Measurements from ENCODE around the gene EID3. TPM values are rescaled to one million over a fixed set of nuclear protein-coding genes. Genes with fewer than 3 reads are reported as not detected.

EID3 gene
- total and polyA plus RNA-seq, 4 donors = 0.17 to 6.4 (median 1.2) TPM

DNA sequence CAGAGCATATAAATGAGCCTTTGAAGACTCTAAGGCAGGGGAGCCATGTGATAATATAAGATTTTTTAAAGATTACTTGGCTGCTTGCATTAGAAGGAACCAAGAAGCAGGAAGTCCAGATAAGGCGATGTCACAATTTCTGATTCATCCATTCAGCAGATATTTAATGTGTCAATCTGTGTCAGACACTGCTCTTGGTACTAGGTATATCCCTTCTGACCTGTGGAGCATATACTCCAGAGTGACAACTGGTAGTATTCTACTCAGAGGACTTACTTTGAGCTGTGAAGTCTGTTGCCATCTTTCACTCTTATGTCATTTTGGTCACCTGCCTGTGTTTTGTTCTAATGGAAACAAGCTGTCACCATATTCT, 10.7 kb downstream of the EID3 start:
- H3K9me3 ChIP-seq (ENCODE audit: control insufficient read depth in 4 of 4, low read length in 3 of 4) = no peaks in the 10 kb centered on the region
- no peaks in the 10 kb centered on the region for H3K27me3 ChIP-seq (ENCODE audit: control insufficient read depth in 4 of 4, insufficient read depth in 4 of 4, low read length in 3 of 4)
- no peak for DNase-seq (ENCODE audit: low spot score)
- no peak overlapping the region for H3K9ac ChIP-seq (ENCODE audit: low read depth in 1 of 2, low read length in 2 of 2)
- H3K27ac ChIP-seq (ENCODE audit: low read depth in 1 of 2, low read length in 2 of 2) = no peak overlapping the region
- TF ChIP-seq EGR1 (IDR thresholded peaks at IDR 0.05; ENCODE audit: low read depth in 2 of 2) (no peak), RXRA (IDR thresholded peaks at IDR 0.05) (no peak), NR2F2 (IDR thresholded peaks at IDR 0.05) (no peak), JUND (IDR thresholded peaks at IDR 0.05) (no peak), YY1 (IDR thresholded peaks at IDR 0.05) (no peak), FOXA2 (IDR thresholded peaks at IDR 0.05) (no peak), FOXA1 (IDR thresholded peaks at IDR 0.05) (no peak), GABPA (IDR thresholded peaks at IDR 0.05 in 1 of 2, conservative IDR thresholded peaks at IDR 0.05 in 1 of 2) (no peak), HNF4A (conservative IDR thresholded peaks at IDR 0.05) (no peak), HNF4G (IDR thresholded peaks at IDR 0.05) (no peak), TAF1 (conservative IDR thresholded peaks at IDR 0.05) (no peak)
- TF ChIP-seq, protein P1, sequence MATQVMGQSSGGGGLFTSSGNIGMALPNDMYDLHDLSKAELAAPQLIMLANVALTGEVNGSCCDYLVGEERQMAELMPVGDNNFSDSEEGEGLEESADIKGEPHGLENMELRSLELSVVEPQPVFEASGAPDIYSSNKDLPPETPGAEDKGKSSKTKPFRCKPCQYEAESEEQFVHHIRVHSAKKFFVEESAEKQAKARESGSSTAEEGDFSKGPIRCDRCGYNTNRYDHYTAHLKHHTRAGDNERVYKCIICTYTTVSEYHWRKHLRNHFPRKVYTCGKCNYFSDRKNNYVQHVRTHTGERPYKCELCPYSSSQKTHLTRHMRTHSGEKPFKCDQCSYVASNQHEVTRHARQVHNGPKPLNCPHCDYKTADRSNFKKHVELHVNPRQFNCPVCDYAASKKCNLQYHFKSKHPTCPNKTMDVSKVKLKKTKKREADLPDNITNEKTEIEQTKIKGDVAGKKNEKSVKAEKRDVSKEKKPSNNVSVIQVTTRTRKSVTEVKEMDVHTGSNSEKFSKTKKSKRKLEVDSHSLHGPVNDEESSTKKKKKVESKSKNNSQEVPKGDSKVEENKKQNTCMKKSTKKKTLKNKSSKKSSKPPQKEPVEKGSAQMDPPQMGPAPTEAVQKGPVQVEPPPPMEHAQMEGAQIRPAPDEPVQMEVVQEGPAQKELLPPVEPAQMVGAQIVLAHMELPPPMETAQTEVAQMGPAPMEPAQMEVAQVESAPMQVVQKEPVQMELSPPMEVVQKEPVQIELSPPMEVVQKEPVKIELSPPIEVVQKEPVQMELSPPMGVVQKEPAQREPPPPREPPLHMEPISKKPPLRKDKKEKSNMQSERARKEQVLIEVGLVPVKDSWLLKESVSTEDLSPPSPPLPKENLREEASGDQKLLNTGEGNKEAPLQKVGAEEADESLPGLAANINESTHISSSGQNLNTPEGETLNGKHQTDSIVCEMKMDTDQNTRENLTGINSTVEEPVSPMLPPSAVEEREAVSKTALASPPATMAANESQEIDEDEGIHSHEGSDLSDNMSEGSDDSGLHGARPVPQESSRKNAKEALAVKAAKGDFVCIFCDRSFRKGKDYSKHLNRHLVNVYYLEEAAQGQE (IDR thresholded peaks at IDR 0.05) = no peak
- TF ChIP-seq, protein P2, sequence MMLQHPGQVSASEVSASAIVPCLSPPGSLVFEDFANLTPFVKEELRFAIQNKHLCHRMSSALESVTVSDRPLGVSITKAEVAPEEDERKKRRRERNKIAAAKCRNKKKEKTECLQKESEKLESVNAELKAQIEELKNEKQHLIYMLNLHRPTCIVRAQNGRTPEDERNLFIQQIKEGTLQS (IDR thresholded peaks at IDR 0.05) = no peak
- TF ChIP-seq, protein P3, sequence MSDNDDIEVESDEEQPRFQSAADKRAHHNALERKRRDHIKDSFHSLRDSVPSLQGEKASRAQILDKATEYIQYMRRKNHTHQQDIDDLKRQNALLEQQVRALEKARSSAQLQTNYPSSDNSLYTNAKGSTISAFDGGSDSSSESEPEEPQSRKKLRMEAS (IDR thresholded peaks at IDR 0.05) = no peak
- TF ChIP-seq, protein P4, sequence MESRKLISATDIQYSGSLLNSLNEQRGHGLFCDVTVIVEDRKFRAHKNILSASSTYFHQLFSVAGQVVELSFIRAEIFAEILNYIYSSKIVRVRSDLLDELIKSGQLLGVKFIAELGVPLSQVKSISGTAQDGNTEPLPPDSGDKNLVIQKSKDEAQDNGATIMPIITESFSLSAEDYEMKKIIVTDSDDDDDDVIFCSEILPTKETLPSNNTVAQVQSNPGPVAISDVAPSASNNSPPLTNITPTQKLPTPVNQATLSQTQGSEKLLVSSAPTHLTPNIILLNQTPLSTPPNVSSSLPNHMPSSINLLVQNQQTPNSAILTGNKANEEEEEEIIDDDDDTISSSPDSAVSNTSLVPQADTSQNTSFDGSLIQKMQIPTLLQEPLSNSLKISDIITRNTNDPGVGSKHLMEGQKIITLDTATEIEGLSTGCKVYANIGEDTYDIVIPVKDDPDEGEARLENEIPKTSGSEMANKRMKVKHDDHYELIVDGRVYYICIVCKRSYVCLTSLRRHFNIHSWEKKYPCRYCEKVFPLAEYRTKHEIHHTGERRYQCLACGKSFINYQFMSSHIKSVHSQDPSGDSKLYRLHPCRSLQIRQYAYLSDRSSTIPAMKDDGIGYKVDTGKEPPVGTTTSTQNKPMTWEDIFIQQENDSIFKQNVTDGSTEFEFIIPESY (IDR thresholded peaks at IDR 0.05) = no peak
- peaks cover 12 to 52% (median 49%) of the 10 kb centered on the region in 4 donors for H3K36me3 ChIP-seq (ENCODE audit: control insufficient read depth in 4 of 4, insufficient read depth in 3 of 4, low read depth in 1 of 4, low read length in 3 of 4)
- WGBS = 90% methylated on average over 1 of the region's 1 CpG
- H3K4me1 ChIP-seq (ENCODE audit: control insufficient read depth in 4 of 4, insufficient read depth in 4 of 4, low read length in 3 of 4) = no peaks in the 10 kb centered on the region
- no peak overlapping the region for H3K4me3 ChIP-seq (ENCODE audit: low read depth in 1 of 3, low read length in 3 of 3)

DNA sequence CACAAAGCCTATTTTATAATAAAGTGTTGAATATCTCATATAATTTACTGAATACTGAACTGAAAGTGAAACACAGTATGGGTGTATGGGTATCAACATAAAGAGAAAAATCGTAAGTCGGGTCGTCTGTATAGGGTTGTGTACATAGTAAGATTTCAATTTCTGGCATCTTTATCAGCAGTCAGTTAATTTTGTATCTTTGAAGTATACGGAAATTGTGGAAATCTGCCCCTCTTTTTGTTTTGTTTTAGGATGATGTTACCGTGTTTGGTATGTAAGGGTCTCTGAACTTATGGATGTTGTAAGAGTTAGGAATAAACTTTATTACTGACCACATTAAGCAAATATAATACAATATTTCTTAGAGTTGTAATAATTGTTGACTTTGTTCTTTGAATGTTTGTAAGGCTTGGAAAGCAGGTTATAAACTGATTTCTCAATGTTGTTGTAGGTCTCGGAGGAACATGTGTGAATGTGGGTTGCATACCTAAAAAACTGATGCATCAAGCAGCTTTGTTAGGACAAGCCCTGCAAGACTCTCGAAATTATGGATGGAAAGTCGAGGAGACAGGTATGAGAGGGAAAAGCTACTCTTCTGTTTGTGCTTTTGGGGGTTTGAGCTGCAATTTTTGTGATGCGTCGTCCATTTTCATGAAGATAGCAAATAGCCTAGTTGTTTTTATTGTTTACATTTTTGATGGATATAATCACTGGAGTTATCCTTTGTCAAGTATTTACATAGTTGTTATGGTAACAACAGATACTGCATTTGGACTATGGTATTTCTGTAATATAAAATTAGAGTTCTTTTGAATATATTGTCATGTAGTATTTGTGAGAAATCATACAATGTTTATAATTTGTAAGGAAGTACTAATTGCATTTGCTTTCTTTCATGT, 12.0 kb downstream of the EID3 start:
- Histone ChIP-seq H3K9me3 (ENCODE audit: control insufficient read depth in 4 of 4, low read length in 3 of 4) (no peaks in the 10 kb centered on the region), H3K4me1 (ENCODE audit: control insufficient read depth in 4 of 4, insufficient read depth in 4 of 4, low read length in 3 of 4) (no peaks in the 10 kb centered on the region), H3K9ac (ENCODE audit: low read depth in 1 of 2, low read length in 2 of 2) (no peak overlapping the region), H3K27me3 (ENCODE audit: control insufficient read depth in 4 of 4, insufficient read depth in 4 of 4, low read length in 3 of 4) (no peaks in the 10 kb centered on the region), H3K27ac (ENCODE audit: low read depth in 1 of 2, low read length in 2 of 2) (no peak overlapping the region), H3K36me3 (ENCODE audit: control insufficient read depth in 4 of 4, insufficient read depth in 3 of 4, low read depth in 1 of 4, low read length in 3 of 4) (peaks cover 18 to 65% (median 60%) of the 10 kb centered on the region in 4 donors), H3K4me3 (ENCODE audit: low read depth in 1 of 3, low read length in 3 of 3) (no peak overlapping the region)
- 87% methylated on average over 10 of the region's 10 CpGs for WGBS
- no peak for DNase-seq (ENCODE audit: low spot score)
- TF ChIP-seq HNF4A (conservative IDR thresholded peaks at IDR 0.05) (no peak), HNF4G (IDR thresholded peaks at IDR 0.05) (no peak), FOXA1 (IDR thresholded peaks at IDR 0.05) (no peak), RXRA (IDR thresholded peaks at IDR 0.05) (no peak), GABPA (IDR thresholded peaks at IDR 0.05 in 1 of 2, conservative IDR thresholded peaks at IDR 0.05 in 1 of 2) (no peak), YY1 (IDR thresholded peaks at IDR 0.05) (no peak), FOXA2 (IDR thresholded peaks at IDR 0.05) (no peak), EGR1 (IDR thresholded peaks at IDR 0.05; ENCODE audit: low read depth in 2 of 2) (no peak)
- TF ChIP-seq, protein P1 (IDR thresholded peaks at IDR 0.05) = no peak
- TF ChIP-seq, protein P4 (IDR thresholded peaks at IDR 0.05) = no peak
- TF ChIP-seq, protein P5, sequence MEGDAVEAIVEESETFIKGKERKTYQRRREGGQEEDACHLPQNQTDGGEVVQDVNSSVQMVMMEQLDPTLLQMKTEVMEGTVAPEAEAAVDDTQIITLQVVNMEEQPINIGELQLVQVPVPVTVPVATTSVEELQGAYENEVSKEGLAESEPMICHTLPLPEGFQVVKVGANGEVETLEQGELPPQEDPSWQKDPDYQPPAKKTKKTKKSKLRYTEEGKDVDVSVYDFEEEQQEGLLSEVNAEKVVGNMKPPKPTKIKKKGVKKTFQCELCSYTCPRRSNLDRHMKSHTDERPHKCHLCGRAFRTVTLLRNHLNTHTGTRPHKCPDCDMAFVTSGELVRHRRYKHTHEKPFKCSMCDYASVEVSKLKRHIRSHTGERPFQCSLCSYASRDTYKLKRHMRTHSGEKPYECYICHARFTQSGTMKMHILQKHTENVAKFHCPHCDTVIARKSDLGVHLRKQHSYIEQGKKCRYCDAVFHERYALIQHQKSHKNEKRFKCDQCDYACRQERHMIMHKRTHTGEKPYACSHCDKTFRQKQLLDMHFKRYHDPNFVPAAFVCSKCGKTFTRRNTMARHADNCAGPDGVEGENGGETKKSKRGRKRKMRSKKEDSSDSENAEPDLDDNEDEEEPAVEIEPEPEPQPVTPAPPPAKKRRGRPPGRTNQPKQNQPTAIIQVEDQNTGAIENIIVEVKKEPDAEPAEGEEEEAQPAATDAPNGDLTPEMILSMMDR (IDR thresholded peaks at IDR 0.05; ENCODE audit: low read depth, low read length, missing input control) = no peak

Measured in liver (tissue), 9 donors.